ENCODE data around the gene MSH3.

DNA sequence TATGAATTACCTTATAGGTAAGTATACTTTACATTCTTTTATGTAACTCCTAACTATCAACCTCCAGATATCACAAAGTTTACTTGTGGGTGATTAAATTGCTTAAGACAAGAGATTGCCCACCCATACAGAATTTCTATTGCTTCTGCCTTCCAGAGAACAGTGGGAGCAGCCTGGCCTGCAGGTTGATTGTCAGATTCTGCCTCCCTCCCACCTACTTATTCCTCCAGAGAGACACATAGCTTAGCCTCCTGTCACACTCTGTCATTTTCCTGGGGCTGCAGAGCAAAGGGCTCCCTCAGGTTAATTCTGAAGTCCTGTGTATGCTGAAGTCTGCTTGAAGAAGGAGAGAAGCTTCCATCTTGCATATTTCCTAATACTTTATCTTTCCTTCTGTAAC is 48.8 kb downstream of the MSH3 start:
- TF ChIP-seq, protein P1, sequence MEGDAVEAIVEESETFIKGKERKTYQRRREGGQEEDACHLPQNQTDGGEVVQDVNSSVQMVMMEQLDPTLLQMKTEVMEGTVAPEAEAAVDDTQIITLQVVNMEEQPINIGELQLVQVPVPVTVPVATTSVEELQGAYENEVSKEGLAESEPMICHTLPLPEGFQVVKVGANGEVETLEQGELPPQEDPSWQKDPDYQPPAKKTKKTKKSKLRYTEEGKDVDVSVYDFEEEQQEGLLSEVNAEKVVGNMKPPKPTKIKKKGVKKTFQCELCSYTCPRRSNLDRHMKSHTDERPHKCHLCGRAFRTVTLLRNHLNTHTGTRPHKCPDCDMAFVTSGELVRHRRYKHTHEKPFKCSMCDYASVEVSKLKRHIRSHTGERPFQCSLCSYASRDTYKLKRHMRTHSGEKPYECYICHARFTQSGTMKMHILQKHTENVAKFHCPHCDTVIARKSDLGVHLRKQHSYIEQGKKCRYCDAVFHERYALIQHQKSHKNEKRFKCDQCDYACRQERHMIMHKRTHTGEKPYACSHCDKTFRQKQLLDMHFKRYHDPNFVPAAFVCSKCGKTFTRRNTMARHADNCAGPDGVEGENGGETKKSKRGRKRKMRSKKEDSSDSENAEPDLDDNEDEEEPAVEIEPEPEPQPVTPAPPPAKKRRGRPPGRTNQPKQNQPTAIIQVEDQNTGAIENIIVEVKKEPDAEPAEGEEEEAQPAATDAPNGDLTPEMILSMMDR (IDR thresholded peaks at IDR 0.05; ENCODE audit: control extremely low read depth in 1 of 3, insufficient read depth in 1 of 3, low read depth in 1 of 3, low read length in 3 of 3) = no peak
- TF ChIP-seq NRF1 (IDR thresholded peaks at IDR 0.05; ENCODE audit: low read depth, low read length) = no peak
- TF ChIP-seq TCF12 (IDR thresholded peaks at IDR 0.05; ENCODE audit: low read depth, low read length) = no peak
- no peak for TF ChIP-seq RAD21 (IDR thresholded peaks at IDR 0.05 in 1 of 2, conservative IDR thresholded peaks at IDR 0.05 in 1 of 2; ENCODE audit: low read depth in 2 of 2, low read length in 2 of 2)
- TF ChIP-seq, protein P2, sequence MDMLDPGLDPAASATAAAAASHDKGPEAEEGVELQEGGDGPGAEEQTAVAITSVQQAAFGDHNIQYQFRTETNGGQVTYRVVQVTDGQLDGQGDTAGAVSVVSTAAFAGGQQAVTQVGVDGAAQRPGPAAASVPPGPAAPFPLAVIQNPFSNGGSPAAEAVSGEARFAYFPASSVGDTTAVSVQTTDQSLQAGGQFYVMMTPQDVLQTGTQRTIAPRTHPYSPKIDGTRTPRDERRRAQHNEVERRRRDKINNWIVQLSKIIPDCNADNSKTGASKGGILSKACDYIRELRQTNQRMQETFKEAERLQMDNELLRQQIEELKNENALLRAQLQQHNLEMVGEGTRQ (IDR thresholded peaks at IDR 0.05; ENCODE audit: low read length) = no peak
- TF ChIP-seq RFX5 (IDR thresholded peaks at IDR 0.05; ENCODE audit: borderline replicate concordance, low read depth, low read length) = no peak
- no peak for TF ChIP-seq POLR2A (IDR thresholded peaks at IDR 0.05; ENCODE audit: control extremely low read depth in 1 of 2, low read depth in 2 of 2, low read length in 2 of 2)

Data from H1 (cell line).